GM21360 (cell line): ENCODE data around the gene RBL2.
A peak's percentile ranks its signal among the peaks of the same experiment; 100 is the strongest.
"Not testable (repeated sequence)": the region's sequence is repeated elsewhere in the genome, so short reads cannot be mapped to it uniquely, and the experiment has no call there.

Experiments used
- ATAC-seq: cut with Tn5 transposase; IDR thresholded peaks from one replicate; pipeline ENCODE4 v1.9.1; 2021; ENCODE audit warnings: mild to moderate bottlenecking, moderate library complexity; ENCODE audit not compliant: unreplicated experiment

The RBL2 gene, protein sequence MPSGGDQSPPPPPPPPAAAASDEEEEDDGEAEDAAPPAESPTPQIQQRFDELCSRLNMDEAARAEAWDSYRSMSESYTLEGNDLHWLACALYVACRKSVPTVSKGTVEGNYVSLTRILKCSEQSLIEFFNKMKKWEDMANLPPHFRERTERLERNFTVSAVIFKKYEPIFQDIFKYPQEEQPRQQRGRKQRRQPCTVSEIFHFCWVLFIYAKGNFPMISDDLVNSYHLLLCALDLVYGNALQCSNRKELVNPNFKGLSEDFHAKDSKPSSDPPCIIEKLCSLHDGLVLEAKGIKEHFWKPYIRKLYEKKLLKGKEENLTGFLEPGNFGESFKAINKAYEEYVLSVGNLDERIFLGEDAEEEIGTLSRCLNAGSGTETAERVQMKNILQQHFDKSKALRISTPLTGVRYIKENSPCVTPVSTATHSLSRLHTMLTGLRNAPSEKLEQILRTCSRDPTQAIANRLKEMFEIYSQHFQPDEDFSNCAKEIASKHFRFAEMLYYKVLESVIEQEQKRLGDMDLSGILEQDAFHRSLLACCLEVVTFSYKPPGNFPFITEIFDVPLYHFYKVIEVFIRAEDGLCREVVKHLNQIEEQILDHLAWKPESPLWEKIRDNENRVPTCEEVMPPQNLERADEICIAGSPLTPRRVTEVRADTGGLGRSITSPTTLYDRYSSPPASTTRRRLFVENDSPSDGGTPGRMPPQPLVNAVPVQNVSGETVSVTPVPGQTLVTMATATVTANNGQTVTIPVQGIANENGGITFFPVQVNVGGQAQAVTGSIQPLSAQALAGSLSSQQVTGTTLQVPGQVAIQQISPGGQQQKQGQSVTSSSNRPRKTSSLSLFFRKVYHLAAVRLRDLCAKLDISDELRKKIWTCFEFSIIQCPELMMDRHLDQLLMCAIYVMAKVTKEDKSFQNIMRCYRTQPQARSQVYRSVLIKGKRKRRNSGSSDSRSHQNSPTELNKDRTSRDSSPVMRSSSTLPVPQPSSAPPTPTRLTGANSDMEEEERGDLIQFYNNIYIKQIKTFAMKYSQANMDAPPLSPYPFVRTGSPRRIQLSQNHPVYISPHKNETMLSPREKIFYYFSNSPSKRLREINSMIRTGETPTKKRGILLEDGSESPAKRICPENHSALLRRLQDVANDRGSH

DNA sequence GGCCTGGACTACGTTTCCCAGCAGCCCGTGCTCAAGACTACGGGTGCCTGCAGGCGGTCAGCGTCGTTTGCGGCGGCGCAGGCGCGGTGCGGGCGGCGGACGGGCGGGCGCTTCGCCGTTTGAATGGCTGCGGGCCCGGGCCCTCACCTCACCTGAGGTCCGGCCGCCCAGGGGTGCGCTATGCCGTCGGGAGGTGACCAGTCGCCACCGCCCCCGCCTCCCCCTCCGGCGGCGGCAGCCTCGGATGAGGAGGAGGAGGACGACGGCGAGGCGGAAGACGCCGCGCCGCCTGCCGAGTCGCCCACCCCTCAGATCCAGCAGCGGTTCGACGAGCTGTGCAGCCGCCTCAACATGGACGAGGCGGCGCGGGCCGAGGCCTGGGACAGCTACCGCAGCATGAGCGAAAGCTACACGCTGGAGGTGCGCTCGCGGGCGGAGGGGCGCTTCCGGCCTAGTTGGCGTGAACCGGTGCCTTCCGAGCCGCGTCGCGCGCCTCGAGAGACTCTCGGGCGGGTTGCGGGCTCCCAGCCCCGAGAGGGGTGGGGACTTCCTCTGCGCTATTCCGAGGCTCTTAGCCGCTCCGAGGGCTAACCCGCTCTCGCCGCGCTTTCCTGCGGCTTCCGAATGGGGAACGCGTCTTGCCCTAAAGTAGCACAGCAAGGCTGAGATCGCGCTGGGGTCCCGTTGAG, at the start of gene RBL2:
TSS of gene RBL2 (plus strand) at position 95 of the 689 bp plus-strand sequence. CDS start at position 181, 86 bp downstream.
- ATAC-seq, result peak; percentile 72

DNA sequence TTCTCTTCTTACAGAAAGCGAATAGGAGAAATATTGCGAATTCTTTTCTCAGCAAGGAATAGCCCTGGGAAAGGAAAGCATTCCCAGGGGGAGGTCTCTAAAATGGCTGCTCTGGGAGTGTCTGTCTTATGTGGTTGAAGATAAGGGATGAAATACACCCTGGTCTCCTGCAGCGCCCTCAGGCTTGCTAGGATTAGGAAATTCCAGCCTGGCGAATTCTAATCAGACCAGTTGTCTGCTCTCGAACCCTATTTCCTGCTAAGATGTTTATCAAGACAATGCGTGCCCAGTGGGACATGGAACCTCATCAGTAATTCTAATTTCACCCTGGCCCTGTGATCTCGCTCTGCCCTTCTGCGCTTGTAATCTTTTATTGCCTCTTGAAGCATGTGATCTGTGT, 49.7 kb upstream of the RBL2 start:
- ATAC-seq, result not testable (repeated sequence)

DNA sequence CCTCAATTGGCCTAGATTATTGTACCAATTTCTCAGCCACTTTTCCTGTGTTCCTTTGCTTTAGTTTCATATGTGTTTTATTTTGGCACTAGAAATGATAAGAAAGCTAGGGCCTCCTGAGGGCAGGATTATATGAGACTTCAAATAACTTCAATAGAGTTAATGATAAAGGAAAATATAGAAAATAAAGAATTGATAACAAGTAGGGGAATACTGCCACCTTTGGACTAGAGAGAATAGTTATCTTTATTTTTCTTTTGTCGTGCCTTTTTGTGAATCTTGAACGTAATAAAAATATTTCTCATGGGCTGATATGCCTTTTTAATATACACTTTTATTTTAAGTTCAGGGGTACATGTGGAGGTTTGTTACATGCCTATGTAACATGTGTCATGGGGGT, 29.3 kb upstream of the RBL2 start:
- ATAC-seq, result no peak

DNA sequence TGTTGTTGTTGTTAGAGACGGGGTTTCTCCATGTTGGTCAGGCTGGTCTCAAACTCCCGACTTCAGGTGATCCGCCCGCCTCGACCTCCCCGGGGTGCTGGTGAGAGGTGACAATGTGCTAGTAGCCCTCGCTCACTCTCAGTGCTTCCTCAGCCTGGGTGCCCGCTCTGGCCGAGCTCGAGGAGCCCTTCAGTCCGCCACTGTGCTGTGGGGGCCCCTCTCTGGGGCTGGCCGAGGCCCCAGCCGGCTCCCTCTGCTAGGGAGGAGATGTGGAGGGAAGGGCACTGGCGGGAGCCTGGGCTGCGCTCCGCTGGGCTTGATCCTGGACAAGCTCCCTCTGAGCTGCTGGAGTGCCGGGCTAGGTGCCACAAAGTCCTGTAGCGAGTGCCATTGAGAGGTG, 21.7 kb upstream of the RBL2 start:
- ATAC-seq, result no peak

DNA sequence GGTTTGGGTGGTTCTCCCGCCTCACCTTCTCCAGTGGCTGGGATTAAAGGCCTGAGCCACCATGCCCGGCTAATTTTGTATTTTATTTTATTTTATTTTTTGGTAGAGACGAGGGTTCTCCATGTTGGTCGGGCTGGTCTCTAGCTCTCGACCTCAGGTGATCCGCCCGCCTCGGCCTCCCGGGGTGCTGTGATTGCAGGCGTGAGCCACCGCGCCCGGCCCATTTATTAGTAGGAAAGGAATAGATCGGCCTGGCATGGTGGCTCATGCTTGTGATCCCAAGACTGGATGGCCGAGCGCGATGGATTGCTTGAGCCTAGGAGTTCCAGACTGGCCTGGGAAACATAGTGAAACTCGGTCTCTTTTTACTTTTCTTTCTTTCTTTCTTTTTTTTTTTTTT, 20.4 kb upstream of the RBL2 start:
- ATAC-seq, result no peak

DNA sequence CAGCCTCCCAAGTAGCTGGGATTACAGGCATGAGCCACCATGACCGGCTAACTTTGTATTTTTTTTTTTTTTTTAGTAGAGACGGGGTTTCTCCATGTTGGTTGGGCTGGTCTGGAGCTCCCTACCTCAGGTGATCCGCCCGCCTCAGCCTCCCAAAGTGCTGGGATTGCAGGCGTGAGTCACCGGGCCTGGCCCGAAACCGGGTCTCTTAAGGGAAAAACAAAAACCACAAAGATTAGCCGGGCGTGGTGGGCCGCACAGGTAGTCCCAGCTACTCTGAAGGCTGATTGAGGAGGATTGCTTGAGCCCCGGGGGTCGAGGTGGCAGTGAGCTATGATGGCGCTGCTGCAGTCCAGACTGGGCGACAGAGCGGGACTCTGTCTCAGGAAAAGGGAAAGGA, 19.9 kb upstream of the RBL2 start:
- ATAC-seq, result no peak

DNA sequence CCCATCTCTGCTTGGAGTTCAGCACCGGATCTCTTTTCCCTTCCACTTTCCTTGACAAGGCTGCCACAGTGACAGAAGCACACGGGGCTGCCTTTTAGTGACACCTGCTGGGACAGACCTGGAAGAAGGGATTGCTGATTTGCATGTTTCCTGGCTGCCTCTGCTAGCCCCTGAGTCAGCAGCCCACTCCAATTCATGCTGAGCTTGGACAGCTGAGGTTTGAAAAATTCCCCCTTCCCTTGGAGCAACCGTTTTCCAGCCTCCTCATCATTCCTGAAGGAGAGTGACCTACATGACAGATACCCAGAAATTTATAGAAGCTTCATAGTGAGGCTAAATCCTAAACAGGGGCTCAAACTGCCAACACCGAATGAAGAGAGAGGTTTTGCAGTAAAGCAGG, 18.8 kb upstream of the RBL2 start:
- ATAC-seq, result no peak

DNA sequence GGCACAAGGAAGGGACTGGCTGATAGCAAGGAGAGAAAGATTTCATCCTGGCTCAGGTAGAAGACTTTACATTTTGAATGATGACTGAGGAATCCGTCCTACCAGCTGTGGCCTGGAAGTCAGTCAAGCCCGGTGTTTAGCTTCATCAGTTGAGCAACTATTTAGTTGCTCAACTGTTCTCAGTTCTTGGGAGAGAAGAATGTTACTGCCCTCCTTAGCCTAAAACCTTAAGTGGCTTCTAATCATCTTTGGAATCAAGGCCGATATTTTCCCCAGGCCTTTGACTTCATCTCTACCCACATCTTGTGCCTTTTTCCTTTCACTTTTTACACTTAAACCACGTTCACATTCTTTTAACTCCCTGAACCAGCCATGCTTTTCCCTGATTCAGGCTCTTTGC, 17.3 kb upstream of the RBL2 start:
- no peak for ATAC-seq

DNA sequence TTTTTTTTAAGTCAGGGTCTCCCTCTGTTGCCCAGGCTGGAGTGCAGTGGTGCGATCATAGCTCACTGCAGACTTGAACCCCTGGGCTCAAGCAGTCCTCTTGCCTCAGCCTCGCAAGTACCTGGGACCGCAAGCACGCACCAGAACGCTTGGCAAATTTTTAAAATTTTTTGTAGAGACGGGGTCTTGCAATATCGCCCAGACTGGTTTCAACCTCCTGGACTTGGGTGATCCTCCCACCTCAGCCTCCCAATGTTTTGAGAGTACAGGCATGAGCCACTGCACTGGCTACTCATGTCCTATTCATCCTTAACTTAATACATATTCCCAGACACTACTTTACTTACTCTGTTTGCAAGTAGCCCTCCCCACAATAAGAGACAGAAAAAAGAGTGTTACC, 16.3 kb upstream of the RBL2 start:
- no peak for ATAC-seq

DNA sequence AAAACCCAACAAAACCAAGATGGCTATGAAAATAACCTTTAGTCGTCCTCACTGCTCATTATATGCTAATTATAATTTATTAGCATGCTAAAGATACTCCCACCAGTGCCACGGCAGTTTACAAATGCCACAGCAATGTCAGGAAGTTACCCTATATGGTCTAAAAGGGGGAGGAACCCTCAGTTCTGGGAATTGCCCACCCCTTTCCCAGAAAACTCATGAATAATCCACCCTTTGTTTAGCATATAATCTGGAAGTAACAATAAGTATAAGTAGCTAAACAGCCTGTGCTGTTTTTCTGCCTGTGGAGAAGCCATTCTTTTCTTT, 14.9 kb upstream of the RBL2 start:
- ATAC-seq, result not testable (repeated sequence)

DNA sequence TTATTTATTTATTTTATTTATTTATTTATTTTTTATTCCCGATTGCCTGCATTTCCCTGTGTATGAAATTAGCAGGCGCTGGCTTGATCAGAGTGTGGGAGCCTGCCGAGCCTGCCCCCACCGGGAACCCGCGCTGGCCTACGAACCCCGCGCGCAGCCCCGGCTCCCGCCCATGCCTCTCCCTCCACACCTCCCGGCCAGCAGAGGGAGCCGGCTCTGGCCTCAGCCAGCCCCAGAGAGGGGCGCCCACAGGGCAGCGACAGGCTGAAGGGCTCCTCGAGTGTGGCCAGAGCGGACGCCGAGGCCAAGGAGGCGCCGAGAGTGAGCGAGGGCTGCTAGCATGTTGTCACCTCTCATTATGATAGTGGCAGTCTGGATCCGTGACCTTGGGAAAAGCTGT, 13.0 kb upstream of the RBL2 start:
- no peak for ATAC-seq

DNA sequence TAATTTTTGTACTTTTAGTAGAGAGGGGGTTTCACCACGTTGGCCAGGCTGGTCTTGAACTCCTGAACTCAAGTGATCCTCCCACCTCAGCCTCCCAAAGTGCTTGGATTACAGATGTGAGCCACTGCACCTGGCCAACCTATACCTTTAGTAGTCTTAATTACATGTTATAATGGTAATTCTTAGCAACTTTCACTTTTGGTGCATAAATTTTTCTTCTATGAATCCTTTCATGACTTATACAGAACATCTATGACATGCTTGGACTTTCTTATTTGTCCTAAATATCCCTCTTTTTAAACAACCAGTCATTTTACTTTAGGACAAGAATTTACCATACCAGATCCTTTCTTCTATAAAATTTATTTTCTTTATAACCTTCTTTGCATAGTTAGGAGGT, 10.3 kb upstream of the RBL2 start:
- not testable (repeated sequence) for ATAC-seq

DNA sequence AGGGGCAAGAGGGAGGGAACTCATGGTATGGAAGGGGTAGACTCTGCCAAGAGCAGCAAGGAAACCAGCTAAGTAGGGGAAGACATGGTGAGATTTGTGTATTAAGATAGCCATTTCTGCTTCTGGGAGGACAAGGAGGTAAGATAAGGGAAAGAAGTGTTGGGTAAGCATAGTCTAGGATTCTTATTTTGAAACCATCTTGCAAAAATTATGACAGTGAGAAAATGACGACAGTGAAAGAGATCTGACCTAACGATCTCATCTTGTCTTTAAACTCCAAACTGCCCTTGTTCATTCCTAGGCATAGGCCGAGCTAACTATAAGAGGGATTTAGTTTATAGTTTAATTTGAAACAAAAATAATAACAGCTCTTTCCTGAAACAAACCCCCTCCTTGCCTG, 5.6 kb upstream of the RBL2 start:
- no peak for ATAC-seq

DNA sequence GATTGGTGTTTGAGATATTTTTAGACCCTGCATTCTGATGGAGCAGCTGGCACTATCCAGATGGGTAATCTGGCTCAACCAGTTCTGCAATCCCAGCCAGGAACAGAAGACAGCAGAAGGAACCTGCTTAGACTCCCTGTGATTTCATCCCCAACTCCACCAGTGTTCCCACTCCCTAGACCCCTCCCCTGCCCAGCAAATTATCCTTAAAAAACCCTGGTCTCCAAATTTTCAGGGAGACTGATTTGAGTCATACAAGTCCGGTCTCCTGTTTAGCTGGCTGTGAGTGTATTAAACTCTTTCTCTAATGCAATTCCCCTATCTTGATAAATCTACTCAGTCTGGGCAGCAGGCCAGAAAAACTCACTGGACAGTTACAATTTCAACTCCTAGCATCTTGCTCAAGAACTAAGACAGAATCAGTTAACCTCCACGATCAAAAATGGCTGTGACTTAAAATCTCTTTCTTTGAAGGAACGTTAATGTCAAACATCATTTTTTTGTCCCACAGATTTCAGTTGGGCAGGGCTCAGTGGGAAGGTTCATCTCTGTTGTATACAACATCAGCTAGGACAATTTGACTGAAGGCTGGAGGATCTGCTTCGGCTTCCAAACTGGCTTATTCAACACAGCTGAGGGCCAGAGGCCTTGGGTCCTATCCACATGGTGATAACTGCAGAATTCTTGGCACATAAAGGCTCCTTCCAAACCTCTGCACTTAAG, 4.9 kb upstream of the RBL2 start:
- ATAC-seq, result no peak

DNA sequence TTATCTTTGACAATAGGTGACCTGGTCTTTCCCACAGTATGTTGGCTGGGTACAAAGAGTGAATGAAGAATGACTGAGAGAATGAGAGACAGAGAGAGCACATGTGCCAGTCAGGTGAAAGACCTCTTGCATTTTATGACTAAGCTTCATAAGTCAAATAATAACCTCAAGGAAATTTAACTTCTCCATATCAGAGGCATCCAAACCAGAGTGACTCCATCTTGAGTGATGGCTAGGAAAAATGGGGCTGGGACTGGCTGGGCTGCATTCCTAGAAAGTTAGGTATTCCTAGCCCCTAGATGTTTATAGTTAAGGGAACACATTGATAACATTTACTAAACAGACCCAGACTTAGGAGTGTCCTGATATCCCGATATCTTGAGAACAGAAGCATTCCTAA, 3.9 kb upstream of the RBL2 start:
- ATAC-seq, result no peak

DNA sequence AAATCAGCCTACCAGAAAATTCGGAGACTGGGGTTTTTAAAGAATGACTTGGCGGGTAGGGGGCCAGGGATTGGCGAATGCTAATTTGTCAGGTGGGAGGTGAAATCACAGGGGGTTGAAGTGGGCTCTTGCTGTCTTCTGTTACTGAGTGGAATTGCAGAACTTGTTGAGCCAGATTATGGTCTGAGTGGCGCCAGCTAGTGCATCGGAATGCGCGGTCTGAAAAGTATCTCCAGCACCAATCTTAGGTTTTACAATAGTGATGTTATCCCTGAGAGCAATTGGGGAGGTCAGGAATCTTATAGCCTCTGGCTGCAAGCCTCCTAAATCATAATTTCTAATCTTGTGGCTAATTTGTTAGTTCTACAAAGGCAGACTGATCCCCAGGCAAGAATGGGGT, 762 bp upstream of the RBL2 start:
- no peak for ATAC-seq

DNA sequence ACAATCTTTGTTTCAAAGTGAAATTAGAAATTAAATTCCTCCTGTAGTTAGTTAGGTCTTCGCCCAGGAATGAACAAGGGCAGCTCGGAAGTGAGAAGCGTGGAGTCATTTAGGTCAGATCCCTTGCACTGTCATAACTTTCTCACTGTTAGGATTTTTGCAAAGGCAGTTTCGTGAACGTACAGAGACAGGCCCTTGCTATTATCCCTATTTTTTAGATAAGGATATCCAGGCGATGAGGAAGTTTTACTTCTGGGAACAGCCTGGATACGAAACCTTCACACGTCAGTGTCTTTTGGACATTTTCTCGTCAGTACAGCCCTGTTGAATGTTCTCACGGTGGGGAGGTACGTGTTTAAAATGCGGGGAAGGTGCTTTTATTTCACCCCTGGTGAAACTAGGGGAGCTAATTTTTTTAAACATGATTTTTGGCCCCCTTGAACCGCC, 318 bp upstream of the RBL2 start:
- ATAC-seq, result no peak

DNA sequence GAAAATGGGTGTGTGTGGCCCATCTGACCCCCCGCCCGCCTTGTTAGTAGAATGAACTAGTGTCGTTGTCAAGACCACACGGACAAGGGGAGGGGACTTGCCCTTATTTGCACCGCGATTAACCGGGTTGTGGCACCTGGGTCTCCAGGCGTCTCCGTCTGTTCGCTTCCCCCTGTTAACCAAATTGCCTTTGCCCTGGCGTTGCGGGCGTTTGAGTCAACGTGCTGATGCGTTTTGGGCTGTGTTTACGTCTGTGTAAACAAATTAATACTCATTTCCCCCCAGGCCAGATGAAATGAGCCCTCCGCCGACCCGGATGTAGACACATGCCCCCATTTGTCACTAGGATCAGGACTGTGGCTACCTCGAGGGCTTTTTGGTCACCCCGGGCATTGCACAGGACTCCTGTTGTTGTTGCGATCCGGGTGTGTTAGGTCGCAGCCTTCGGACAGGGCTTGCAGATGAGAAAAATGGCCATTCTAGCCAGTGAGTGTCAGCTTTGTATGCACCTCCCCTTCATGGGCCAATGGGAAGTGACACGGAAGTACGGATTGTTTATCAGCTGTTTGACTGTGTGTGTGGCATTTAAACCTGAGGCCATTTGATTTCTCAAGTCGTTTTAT, 906 bp downstream of the RBL2 start:
- peak; percentile 86 for ATAC-seq

DNA sequence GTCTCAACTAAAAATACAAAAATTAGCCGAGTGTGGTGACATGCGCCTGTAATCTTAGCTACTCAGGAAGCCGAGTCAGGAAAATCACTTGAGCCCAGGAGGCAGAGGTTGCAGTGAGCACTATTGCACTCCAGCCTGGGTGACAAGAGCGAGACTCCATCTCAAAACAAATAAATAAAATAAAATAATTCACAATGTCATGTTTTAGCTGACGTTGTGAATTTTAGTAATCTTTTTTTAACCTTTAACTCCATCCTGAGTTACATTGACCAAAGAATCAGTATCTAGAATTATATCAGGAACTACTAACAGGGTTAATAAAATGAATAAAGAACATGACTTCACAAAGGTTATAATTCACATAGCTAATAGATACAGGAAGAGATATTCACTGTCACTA, 5.9 kb downstream of the RBL2 start:
- ATAC-seq, result no peak

DNA sequence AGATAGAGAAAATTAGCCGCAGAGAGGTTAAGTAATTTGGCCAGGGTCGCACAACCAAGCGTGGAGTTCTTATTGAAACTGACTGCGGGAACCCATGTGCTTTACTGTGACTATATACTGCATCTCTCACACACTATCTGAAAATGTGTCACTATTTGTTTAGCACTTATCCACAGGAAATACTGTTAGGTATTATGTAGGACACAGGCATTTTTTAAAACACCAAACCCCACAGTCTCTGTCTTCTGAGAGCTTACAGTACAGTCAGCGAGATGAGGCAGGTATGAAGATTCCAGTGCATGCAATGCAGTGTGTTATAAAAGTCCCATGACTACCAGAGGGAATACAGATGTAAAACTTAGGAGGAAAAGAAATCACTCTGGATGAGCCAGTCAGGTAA, 11.3 kb downstream of the RBL2 start:
- no peak for ATAC-seq
